ENCODE data around the gene MMP1.

The MMP1 gene

DNA sequence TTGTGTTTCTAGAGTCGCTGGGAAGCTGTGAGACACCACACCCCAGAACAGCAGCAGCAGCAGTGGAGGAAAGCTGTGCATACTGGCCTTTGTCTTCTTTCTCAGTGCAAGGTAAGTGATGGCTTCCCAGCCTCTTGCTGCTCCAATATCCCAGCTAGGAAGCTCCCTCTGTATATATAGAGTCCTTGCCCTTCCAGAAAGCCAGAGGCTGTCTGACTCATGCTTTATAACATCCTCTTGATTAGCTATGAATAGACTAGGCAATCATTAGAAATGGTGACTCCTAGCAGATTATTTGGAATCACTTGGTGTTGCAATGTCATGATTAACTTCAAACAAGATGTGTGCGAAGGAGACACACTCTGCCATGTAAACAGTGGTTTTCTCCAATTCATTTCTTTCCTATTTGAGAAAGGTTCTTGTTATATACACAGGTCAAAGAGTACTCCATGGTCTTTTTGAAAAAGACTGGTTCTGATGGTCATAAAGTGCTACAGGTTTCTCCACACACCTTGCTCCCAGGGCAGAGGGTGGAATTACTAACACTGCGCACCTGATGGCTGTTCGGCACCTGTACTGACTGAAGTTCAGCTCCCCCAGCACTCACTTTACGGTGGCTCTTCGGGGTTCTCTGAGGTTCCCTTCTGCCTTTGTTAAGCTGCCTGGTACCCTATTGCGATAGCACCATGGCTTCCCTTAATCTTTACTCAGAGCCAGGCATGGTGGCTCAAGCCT is at the start of gene MMP1:
TSS of gene MMP1 (minus strand) at position 149 of the 735 bp plus-strand sequence. CDS start at position 81, 68 bp downstream.
- no peak for DNase-seq (ENCODE audit: low read depth)

DNA sequence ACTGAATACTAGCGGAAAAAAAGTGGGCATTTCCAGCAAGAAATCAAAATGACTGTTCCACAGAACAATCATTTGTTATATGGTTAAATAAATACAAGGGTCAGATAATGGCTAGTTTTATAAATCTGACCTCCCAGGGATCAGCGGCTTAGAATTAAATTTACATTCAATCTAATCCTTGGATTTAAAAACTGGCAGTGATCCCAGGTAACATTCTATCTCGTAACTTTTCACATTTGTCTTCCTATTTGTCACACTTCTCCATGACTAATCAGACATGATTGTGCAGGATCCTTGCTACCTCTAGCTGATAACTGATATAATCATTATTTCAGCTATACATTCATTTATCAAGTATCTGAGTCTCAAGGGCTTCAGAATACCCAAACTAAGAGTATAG is 48.3 kb upstream of the MMP1 start:
- DNase-seq (ENCODE audit: low read depth) = no peak

DNA sequence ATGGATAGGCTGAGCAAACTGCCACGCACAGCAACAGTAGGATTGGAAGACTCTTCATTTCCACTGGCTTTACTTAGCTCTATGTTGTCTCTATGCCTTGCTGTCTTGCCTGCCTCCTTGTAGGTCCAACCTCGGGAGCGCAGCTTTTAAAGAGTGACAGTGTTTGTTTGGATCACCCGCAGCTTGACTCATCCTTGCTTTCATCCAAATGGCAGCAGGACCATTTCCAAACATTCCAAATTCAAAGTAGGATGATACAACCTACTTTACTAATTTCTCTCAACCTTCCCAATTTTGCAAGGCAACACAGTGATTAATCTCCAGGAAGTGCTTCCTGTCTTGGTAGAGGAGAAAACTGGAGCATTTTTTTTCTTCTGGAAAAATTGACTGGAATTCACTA is 45.5 kb upstream of the MMP1 start, which contains the start of gene MMP3:
TSS of gene MMP3 (minus strand) at position 121 of the 400 bp plus-strand sequence. CDS start at position 58, 63 bp downstream.
- DNase-seq (ENCODE audit: low read depth) = no peak

GRCh38 chr11:102842930-102843329 is 45.0 kb upstream of the MMP1 start:
- no peak for DNase-seq (ENCODE audit: low read depth)

DNA sequence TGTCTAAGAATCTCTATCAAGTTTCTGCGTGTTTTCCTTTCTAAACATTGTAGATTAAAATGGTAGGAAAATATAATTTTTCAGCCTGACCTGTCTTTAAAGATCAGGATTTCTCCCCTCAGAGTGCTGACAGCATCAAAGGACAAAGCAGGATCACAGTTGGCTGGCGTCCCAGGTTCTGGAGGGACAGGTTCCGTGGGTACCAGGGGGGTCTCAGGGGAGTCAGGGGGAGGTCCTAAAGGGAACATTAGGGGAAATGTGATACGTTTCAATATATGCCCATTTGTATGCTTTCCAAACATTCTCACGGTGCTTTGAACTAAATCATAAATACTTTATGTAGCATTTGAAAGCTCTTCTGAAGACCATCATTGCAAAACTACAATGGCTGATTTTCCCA is 42.1 kb upstream of the MMP1 start:
- no peak for DNase-seq (ENCODE audit: low read depth)

- no peak for DNase-seq (ENCODE audit: low read depth)
These were observed 39.7 kb upstream of the MMP1 start for GRCh38 chr11:102837646-102838045.

- DNase-seq (ENCODE audit: low read depth) = no peak
These were observed 39.2 kb upstream of the MMP1 start for GRCh38 chr11:102837156-102837555.

GRCh38 chr11:102836290-102836875 is 38.4 kb upstream of the MMP1 start:
- no peak for DNase-seq (ENCODE audit: low read depth)

DNA sequence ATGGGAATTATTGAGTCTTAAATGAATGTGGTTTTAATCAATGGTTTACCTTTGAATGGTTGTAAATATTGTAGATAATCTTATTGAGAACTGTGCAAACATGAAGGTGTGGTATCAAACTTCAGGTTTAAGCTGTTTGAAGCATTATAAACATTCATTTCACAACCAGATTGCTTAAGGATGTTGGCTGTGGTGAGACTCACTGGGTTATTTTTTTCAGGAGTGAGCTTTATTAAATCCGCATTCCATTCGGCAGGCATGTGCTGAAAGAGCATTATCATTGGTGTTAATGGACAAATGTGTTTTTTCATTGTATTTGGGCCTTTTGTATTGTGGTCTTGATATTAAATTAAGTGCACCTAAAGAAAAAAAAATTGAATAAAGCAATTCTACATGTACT is 35.8 kb upstream of the MMP1 start:
- DNase-seq (ENCODE audit: low read depth) = no peak

DNA sequence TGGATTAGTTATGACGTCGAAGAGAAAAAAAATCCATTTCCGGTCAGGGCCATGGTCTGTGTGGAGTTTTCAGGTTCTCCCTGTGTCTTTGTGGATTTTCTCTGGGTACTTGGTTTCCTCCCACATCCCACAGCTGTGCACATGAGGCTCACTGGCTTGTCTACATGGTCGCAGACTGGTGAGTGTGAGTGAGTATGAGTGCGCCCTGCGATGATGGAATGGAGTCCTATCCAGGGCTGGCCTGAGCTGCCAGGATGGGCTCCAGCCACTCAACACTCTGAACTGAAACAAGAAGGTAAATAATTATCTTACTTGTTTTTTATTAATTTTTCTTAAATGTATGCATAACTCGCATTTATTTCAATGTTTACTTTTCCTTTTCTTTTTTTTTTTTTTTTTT is 34.7 kb upstream of the MMP1 start:
- DNase-seq (ENCODE audit: low read depth) = no peak

DNA sequence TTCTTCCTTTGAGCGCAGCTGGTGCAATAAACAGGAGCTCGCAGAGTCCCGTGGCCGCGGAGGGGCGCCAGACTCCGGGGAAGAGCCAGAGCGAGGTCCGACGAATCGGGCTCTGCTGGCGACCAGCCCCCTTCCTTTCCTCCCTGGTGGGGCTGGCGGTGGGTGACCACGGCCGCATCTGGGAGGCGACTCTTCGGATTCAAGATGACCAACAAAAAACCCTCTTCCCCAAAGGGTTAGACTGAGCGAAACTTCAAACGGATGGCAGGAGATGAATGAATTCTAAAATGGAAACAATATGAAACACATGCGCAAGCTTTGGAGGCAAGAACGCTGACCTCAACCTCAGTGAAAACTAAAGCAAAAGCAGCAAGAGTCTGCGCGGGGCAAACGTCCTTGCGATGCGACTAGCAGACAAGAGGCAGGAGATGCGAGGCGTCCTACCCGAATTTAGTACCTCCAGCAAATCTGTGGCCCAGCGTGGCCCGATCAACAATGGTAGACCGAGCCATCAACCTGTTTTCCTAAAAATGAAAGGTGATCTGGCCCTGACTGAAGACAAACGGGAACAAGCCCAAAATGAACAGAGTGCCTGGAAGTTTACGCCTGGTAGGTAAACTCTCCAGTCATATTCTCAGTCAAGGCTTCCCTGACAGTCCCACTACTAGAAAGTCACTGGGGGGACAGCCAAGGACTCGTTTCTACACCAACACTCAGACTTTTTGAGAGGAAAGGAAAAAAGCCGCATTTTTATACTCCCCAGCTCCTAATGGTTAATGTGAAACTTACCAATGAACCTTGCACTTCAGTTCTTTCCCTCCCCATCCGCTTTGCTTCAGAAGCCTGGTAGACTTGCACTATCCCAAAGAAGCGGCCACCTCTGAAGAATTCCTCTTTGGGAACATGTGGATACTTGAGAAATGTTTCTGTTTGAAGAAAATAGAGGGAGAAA is 33.8 kb upstream of the MMP1 start:
- DNase-seq (ENCODE audit: low read depth) = no peak

DNA sequence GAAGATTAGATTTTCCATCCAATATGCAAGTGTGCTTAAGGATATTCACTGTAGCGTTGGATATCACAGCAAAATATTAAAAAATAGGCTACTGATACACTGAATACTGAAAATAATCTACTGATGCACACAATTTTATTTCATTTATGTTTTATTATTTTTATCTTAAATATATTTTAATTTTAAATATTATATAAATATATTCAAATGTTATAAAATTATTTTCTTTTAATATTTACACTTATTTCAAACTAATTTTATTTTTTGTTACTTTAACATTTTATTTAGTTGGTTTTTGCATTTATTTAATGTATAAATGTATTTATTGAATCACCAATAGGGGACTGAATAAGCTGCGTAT is 33.1 kb upstream of the MMP1 start:
- DNase-seq (ENCODE audit: low read depth) = no peak

- no peak for DNase-seq (ENCODE audit: low read depth)
These were observed 32.2 kb upstream of the MMP1 start for GRCh38 chr11:102830001-102830727.

- DNase-seq (ENCODE audit: low read depth) = no peak
These were observed 31.5 kb upstream of the MMP1 start for GRCh38 chr11:102829316-102830000.

DNA sequence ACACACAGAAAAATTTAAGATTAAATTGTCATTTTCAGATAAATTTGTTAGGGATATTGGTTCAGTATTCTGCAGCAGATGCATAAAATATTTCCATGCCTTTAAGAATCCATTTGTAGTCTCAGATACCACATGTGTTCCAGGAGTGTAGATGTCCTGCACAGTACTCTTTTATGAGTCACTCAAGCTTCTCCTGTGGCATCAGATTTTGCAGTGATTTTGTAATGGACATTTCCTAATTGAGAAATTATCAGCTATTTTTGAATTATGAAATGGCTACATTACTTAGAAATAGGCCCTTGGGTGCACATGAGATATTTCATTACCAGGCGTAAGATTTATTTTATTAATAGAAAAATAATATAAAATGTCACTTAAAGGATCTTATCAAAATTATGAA is 26.6 kb upstream of the MMP1 start:
- DNase-seq (ENCODE audit: low read depth) = no peak

- DNase-seq (ENCODE audit: low read depth) = no peak
These were observed 21.5 kb upstream of the MMP1 start for GRCh38 chr11:102819491-102819890.

- no peak for DNase-seq (ENCODE audit: low read depth)
These were observed 15.5 kb upstream of the MMP1 start for GRCh38 chr11:102813484-102813883.

GRCh38 chr11:102812188-102812587 is 14.2 kb upstream of the MMP1 start:
- no peak for DNase-seq (ENCODE audit: low read depth)

- no peak for DNase-seq (ENCODE audit: low read depth)
These were observed 13.1 kb upstream of the MMP1 start for GRCh38 chr11:102810950-102811660.

DNA sequence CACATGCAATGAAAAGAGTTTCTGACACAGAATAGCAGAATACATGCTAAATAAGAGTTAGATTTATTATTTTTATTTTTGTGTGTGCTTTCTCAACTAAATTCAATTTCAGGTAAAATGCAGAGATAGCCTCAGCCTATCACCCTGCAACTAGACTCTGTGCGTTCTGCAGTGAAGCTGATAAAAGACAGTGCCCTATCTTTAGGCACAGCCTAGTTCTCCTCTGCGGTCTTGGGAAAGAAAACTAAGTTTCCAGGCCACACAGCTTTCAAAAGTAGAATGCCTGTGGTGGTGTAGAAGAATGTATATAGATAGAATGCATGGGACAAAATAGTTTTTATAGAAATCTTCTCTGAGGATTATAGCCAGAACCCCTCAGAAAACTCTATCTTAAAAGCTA is 12.0 kb upstream of the MMP1 start:
- no peak for DNase-seq (ENCODE audit: low read depth)

GRCh38 chr11:102807921-102808320 is 10.0 kb upstream of the MMP1 start:
- DNase-seq (ENCODE audit: low read depth) = no peak
